ENCODE data around the gene SLC17A7. TPM values are rescaled to one million over a fixed set of nuclear protein-coding genes. Genes with fewer than 3 reads are reported as not detected.
"Not testable (repeated sequence)": the region's sequence is repeated elsewhere in the genome, so short reads cannot be mapped to it uniquely, and the experiment has no call there.

SLC17A7 gene
- total RNA-seq, 4 donors from 2014 or later, result 1.1 to 1.7 (median 1.2) TPM

DNA sequence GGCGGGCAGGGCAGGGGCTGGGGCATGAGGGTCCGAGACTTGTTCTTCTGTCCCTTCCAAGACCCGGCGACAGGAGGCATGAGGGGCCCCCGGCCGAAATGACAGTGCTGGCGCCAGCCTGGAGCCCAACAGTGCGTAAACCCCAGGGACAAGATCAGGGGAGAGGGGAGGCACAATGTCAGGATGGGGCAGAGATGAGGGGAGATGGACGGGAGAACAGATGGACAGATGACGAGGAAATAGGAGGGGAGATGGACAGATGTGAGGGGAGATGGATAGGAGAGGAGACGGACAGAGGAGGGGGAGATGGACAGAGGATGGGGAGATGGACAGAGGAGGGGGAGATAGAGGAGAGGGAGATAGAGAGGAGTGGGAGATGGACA, 33.2 kb upstream of the SLC17A7 start:
- ATAC-seq, result no peak
- H3K4me3 ChIP-seq, result peak overlapping the region; percentile 72 to 85
- peaks cover 0 to 14% of the 10 kb centered on the region in 2 donors for H3K36me3 ChIP-seq
- peak overlapping the region; percentile 48 to 90 (median 87) for H3K27ac ChIP-seq
- no peaks in the 10 kb centered on the region for H3K27me3 ChIP-seq
- TF ChIP-seq EP300 (IDR thresholded peaks at IDR 0.05), result no peak
- TF ChIP-seq, protein P1, sequence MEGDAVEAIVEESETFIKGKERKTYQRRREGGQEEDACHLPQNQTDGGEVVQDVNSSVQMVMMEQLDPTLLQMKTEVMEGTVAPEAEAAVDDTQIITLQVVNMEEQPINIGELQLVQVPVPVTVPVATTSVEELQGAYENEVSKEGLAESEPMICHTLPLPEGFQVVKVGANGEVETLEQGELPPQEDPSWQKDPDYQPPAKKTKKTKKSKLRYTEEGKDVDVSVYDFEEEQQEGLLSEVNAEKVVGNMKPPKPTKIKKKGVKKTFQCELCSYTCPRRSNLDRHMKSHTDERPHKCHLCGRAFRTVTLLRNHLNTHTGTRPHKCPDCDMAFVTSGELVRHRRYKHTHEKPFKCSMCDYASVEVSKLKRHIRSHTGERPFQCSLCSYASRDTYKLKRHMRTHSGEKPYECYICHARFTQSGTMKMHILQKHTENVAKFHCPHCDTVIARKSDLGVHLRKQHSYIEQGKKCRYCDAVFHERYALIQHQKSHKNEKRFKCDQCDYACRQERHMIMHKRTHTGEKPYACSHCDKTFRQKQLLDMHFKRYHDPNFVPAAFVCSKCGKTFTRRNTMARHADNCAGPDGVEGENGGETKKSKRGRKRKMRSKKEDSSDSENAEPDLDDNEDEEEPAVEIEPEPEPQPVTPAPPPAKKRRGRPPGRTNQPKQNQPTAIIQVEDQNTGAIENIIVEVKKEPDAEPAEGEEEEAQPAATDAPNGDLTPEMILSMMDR (IDR thresholded peaks at IDR 0.05), result no peak
- TF ChIP-seq POLR2A (IDR thresholded peaks at IDR 0.05), result no peak
- TF ChIP-seq POLR2AphosphoS5 (IDR thresholded peaks at IDR 0.05), result no peak
- WGBS, 2 donors (ENCODE audit: low coverage in 1 of 2), result 3 to 17% methylated on average over 4 to 8 of the region's 11 CpGs
- H3K9me3 ChIP-seq, result no peaks in the 10 kb centered on the region
- H3K4me1 ChIP-seq, result peaks cover 0 to 52% (median 16%) of the 10 kb centered on the region in 3 donors

DNA sequence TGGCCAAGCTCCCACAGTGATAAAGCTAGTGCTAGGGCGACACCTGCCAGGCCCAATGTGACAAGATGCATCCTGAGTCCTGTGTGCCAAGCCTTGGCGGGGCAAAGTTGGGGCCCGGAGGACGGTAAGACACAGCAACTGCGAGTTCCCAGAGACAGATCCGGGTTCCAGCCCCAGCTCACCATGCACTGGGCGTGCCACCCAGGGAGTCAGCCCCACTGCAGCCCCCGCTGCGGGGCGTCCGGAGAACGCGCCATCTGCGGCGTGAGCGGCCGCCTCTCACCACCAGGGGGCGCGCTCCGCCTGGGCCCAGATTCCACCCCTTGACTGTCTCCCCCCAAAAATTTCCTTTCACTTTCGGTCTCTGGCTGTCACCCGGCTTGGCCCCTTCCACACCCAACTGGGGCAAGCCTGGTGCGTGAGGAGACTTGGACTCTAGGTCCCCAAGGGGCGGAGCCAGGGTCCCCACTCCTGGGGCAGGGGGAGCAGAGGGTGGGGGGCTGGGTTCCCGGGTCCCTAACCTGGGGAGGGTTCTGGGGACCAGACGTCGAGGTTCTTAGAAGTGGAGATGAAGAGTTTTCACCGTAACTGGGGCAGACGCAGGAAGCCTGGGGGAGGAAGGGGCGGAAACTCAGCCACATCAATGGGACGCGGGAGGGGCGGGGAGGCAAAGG, 32.7 kb upstream of the SLC17A7 start, which contains the start of gene FLT3LG:
TSS of gene FLT3LG (plus strand) at position 348 of the 674 bp plus-strand sequence. CDS start 425 bp downstream, outside the sequence.
- WGBS, 2 donors (ENCODE audit: low coverage in 1 of 2), result 0% methylated on average over 1 of the region's 33 CpGs; no CpG with 5 or more reads in 1 of the 2 donors
- Histone ChIP-seq H3K4me3 (peak within 1 kb of the TSS; percentile 72 to 85), H3K9me3 (no peaks in the 10 kb centered on the region), H3K27ac (peak within 1 kb of the TSS; percentile 48 to 90 (median 87)), H3K4me1 (peaks cover 0 to 57% (median 17%) of the 10 kb centered on the region in 3 donors), H3K36me3 (peaks cover 0 to 15% of the 10 kb centered on the region in 2 donors), H3K27me3 (no peaks in the 10 kb centered on the region)
- peak; percentile 76 for ATAC-seq
- TF ChIP-seq EP300 (IDR thresholded peaks at IDR 0.05), result no peak
- peak; percentile 43 for TF ChIP-seq POLR2AphosphoS5 (IDR thresholded peaks at IDR 0.05)
- TF ChIP-seq, protein P1 (IDR thresholded peaks at IDR 0.05), result peak in 3 of 4 experiments; percentile 99
- no peak for TF ChIP-seq POLR2A (IDR thresholded peaks at IDR 0.05)

DNA sequence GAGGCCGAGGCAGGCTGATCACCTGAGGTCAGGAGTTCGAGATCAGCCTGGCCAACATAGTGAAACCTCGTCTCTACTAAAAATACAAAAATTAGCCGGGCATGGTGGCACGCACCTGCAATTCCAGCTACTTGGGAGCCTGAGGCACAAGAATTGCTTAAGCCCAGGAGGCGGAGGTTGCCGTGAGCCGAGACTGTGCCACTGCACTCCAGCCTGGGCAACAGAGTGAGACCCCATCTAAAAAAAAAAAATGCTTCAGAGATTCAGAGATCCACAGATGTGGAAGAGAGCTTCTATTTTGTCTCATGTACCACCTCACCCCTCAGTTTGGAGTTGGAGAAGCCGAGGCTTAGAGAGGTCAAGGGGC, 32.2 kb upstream of the SLC17A7 start:
- Histone ChIP-seq H3K4me1 (peaks cover 0 to 57% (median 20%) of the 10 kb centered on the region in 3 donors), H3K36me3 (peaks cover 0 to 20% of the 10 kb centered on the region in 2 donors), H3K27ac (peak overlapping the region in 3 of 4 donors; percentile 86 to 90 (median 88)), H3K4me3 (peak overlapping the region; percentile 72 to 85)
- not testable (repeated sequence) for ATAC-seq, H3K9me3 ChIP-seq, H3K27me3 ChIP-seq
- WGBS, 2 donors (ENCODE audit: low coverage in 1 of 2), result 20 to 67% methylated on average over 2 to 7 of the region's 9 CpGs

DNA sequence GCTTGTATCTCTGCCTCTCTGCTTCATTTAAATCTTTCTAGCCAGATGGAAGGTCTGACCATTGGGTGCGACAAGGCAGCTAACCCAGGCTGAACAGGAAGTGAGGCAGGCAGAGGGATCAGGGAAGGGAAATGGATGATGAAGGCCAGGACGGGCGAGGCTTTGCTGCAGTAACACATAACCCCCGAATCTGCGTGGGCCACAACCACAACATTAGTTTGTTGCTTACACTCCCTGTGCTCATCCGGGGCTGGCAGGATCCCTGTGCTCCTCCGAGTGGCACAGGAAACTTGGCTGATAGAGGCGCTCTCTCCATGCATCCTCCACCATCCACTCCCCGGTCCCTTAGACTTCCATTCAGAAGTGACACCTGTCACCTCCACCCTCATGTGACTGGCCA, 31.6 kb upstream of the SLC17A7 start:
- 54 to 79% methylated on average over 6 to 9 of the region's 9 CpGs for WGBS, 2 donors (ENCODE audit: low coverage in 1 of 2)
- H3K27me3 ChIP-seq, result no peaks in the 10 kb centered on the region
- TF ChIP-seq, protein P1 (IDR thresholded peaks at IDR 0.05), result no peak
- TF ChIP-seq POLR2AphosphoS5 (IDR thresholded peaks at IDR 0.05), result no peak
- no peak for TF ChIP-seq POLR2A (IDR thresholded peaks at IDR 0.05)
- TF ChIP-seq EP300 (IDR thresholded peaks at IDR 0.05), result no peak
- peaks cover 0 to 53% (median 20%) of the 10 kb centered on the region in 3 donors for H3K4me1 ChIP-seq
- no peak for ATAC-seq
- no peaks in the 10 kb centered on the region for H3K9me3 ChIP-seq
- H3K27ac ChIP-seq, result peak overlapping the region in 2 of 4 donors; percentile 88 to 90
- H3K4me3 ChIP-seq, result no peak overlapping the region
- peaks cover 0 to 24% of the 10 kb centered on the region in 2 donors for H3K36me3 ChIP-seq

DNA sequence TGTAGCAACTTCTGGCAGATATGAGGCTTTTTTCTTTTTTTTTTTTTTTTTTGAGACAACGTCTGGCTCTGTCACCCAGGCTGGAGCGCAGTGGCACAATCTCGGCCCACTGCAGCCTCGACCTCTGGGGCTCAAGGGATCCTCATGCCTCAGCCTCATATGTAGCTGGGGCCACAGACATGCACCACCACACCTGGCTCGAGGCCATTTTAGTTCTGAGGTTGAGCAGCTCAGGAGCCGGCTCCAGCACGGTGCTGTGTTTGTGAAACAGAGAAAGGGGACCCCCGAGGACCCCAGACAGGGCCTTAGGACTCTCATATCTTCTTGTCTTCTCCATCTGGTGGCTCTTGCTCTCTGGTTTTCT, 29.3 kb upstream of the SLC17A7 start:
- Histone ChIP-seq H3K27ac (peak overlapping the region in 2 of 4 donors; percentile 61 to 73), H3K4me3 (no peak overlapping the region), H3K9me3 (no peaks in the 10 kb centered on the region), H3K4me1 (peaks cover 0 to 41% (median 20%) of the 10 kb centered on the region in 3 donors), H3K36me3 (peaks cover 0 to 45% of the 10 kb centered on the region in 2 donors), H3K27me3 (no peaks in the 10 kb centered on the region)
- 27% methylated on average over 5 of the region's 8 CpGs; no CpG with 5 or more reads in 1 of the 2 donors for WGBS, 2 donors (ENCODE audit: low coverage in 1 of 2)
- ATAC-seq, result no peak
- TF ChIP-seq POLR2AphosphoS5 (IDR thresholded peaks at IDR 0.05) (no peak), EP300 (IDR thresholded peaks at IDR 0.05) (no peak), POLR2A (IDR thresholded peaks at IDR 0.05) (no peak)
- TF ChIP-seq, protein P1 (IDR thresholded peaks at IDR 0.05), result no peak
